ENCODE measurements around the gene DNAH1.
A peak's percentile ranks its signal among the peaks of the same experiment; 100 is the strongest.

Gene DNAH1

DNA sequence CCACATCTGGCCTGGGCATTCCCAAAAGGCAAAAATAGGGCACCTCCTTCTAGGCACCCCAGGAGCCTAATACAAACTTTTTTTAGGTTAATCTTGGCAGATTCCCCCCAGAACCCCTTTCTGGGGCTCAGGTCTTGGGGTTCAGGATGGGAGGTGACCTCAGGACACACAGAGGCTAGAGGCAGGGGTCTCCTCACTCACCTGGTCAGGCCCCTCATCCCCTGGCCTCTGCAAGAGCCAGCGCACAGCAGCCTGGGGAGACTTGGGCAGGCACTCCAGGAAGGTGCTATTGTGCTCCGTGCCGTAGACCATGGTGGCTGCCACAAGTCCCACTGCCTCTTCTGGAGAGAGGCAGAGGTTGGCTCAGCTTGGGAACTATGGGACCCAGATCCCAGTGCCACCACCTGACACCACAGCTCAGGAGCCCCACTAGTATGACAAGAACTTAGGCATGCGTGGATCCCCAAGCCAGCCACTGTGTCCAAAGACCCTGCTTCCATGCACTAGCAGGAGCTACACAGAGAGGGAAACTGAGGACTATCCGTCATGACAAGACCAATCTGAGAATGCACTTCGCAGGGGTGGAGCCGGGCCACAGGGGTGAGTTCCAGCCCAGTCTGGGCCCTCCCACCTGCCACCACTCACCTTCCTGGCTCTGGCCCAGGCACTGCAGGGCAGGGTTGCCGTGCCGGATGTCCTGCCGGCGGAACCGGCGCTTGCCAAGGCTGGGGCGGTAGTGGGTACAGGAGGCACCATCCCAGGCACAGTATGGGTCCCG lies 121.4 kb downstream of the DNAH1 start:
- DNase-seq, result no peak

DNA sequence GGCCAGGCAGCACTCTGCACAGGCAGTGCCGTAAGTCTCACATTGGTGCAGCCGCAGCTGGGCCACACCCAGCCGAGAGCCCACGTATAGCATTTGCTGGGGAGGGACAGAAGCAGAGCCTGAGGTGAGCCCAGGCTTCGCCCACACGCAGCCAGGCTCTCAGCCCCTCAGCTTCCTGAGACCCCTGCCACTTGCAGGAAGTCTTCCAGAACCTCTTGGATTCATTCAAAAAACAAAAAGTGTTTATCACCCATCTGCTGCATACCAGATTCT lies 121.9 kb downstream of the DNAH1 start:
- DNase-seq, result no peak

DNA sequence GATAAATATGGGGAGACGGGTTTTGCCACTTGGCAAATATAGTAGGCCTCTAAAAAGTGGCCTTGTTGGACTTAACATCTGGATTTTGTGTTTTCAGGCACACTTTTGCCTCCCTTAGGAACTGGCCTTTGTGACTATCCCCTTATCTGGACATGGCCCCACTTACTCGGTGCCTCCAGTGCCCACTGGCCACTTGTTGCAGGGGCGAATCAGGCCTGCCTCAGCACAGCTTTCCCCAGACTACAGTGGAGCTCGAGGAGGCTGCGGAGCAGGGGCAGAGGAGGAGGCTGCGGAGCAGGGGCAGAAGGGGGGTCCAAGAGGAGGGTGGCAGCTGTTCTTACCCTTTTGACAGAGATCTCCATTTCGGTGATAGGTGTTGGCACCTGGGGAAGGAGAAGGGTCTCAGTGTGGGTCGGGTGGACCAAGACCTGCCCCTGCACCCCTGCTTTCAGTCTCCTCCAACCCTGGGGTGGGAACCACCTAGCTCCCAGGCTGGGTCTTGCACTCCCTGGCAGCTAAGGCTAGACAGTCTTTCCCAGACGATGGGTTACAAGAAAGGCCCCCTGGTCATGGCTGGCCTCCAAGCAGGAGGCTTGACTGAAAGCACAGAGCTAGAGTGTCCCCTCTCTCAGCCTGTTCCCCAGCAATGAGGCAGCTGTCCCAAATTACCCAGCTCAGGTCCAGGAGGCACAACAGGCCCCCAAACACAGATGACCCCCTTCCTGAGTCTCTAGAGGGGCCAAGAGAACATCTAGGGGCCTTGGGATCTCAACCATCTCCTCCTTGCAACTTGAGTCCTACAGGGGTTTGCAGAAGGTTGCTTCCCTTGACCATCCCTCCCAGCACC lies 122.7 kb downstream of the DNAH1 start:
- DNase-seq, result no peak

DNA sequence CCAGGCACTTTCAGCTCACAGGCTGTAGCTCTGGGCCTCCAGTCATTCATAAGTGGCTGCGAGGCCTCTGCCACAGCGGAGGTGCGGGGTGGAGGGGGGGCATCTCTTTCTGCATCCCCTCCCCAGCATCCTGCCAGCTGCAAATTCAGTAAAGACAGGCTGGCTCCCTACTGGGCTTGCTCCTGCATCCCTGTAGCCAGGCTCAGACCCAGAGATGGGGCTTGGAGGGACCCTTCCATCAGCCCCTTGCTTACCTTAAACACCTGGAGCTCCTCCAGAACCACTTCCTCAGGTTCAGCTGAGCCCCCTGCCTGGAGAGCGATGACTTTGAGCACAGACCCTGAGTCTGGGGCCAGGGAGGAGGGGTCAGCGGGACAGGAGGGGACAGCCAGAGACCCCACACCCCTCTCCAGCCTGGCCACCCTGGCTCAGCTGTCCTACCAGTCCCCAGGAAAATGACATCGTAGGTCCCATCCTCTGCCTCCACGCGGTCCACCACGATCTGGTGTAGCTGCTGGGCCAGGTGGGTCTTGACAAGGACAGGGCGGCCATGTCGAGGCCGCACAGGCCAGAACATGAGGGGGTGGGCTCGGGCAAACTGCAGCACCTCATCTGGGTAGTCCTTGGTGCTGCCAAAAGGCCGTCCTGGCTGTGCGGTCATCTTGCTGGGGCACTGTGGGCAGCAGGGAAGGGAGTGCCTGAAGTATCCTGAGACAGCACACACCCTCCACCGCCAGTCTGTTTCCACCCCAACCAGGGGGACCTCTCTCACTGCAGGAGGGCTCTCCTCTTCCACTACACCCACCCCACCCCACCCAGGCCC lies 123.5 kb downstream of the DNAH1 start:
- DNase-seq, result no peak

DNA sequence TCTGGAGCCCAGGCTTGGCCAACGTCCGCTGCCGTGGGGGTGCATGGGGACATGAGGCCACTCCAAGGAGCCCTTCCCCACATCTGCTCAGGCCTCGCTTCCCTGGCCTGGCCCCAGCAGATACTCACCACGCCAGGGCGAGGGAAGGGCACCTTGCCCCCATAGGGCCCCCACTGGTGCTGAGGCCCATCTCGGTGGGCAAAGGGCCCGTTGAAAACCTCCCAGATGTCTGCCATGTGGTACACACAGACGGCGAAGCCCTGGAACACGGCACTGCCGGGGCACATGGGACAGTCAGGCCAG lies 124.1 kb downstream of the DNAH1 start:
- DNase-seq, result no peak

DNA sequence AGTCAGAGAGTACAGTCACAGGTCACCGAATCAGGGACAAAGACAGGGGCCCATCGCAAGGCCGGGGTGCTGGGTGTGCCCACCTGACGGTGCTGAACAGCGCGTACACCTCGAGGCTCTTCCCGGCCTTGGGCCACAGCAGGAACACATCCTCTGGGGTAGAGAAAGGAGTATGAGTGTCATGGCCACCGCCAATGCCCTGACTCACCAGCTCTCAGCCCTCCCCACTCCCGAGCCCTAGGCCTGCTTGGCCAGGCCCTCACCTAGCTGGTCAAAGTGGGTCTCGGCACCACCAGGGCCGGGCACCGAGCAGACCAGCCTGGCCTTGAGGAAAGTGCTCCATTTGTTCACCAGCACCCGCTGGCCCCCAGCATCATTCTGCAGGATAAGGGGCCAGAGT lies 124.6 kb downstream of the DNAH1 start:
- DNase-seq, result no peak

DNA sequence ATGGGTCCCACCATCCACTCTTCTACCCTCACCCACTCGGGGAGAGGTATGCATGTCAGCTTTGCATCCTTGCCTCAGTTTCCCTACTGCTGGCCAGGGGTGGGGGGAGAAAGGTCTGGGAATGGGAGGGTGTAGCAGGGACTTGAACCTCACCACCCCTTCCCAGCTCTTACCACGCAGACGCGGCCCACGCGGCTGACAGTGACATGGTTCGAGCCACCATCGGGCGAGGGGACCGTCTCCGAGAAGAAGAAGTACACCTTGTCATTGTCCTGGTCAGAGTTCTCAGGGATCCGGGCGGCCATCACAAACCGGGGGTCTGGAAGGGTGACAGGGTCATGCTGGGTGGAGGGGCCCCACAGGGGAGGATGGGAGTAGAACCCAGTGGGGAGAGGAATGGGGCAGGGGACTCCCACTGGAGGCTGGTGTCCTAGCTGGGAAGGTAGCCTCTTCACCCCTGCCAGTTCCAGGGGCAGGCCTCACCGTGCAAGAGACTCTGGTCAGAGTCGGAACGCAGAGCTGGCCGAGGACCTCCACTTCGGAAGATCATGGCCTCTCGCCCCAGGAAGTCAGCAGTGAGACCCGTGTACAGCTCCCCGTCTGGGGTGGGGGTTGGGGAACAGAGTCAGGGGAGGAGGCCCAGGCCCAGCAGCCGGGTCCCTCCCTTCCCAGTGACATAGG lies 125.1 kb downstream of the DNAH1 start:
- no peak for DNase-seq

DNA sequence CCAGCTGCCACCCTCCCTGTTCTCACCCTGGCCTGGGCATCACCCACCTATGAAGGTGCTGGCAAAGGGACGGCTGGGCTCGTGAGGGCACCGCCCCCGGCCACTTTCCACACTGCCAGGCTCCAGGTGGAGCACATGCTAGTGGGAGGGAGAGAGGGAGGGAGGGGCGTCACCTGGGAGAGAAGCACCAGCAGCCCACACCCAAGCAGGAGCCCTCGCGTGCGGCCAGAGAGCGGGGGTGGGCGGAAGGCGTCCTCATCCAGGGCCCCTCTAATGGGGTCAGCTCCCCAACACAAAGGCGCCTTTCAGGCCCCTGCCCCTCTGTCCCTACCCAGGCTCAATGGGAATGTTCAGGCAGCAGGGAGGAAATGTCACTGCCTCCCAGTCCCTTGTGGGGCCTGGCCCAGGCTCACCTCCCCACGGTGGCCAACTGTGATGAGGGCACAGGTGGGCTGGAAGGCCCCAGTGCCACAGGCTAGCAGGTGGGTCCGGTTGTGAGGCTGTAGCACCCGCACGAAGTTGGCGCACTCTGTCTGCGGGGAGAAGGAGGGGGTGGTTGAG lies 125.7 kb downstream of the DNAH1 start:
- DNase-seq, result no peak

DNA sequence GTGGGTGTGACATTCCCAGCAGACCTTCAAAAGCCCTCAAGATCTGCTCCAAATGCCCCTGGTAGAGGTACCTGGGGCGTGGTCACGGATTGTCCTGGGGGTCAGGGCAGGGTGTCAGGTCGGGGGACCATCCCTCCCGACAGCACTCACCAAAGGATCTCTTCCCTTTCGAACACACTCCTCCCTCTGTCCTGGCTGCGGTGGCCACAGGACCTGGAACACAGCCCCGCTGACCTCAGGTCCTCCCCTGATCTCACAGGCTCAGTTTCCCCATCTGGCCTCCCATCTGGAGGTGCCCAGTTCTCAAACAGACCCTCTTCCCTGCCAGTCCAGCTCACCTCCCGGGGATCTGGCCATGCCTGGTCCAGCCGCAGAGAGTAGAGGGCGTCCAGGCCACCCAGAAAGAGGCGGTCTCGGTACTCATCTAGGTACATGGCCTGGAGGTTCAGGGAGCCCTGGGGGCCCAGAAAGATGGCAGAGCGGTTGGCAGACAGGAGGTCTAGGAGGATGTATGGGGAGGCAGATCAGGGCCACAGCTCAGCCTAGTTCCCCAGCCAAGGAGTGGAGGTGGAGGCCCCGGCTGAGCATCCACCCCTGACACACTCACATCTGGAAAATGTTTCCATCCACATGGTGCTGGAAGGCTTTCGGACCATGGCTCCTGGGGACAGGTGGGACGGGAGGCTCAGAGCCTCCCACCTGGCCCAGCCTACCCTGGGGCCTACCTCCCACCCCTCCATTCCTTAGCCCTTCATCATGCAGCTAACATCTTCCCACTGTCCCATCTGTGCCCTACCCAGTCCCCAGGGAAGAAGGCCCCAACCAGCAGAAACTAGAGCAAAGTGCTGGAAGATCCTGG lies 126.5 kb downstream of the DNAH1 start:
- no peak for DNase-seq

DNA sequence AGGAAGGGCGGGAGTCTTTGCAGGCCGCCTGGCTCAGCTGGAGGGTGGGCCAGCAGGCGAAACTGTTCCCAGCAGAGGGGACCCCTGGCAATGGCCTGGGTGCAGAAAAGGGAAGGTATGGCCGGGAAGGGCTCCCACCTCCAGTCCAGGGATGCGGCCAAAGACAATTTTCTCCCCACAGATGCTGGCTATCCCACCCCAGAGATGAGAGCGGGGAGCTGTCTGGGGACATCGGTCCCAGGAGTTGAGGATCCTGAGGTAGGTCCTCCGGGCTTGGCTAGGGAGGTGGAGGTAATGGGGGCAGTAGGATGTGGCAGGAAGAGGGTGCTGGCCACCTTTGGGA lies 127.1 kb downstream of the DNAH1 start:
- no peak for DNase-seq

DNA sequence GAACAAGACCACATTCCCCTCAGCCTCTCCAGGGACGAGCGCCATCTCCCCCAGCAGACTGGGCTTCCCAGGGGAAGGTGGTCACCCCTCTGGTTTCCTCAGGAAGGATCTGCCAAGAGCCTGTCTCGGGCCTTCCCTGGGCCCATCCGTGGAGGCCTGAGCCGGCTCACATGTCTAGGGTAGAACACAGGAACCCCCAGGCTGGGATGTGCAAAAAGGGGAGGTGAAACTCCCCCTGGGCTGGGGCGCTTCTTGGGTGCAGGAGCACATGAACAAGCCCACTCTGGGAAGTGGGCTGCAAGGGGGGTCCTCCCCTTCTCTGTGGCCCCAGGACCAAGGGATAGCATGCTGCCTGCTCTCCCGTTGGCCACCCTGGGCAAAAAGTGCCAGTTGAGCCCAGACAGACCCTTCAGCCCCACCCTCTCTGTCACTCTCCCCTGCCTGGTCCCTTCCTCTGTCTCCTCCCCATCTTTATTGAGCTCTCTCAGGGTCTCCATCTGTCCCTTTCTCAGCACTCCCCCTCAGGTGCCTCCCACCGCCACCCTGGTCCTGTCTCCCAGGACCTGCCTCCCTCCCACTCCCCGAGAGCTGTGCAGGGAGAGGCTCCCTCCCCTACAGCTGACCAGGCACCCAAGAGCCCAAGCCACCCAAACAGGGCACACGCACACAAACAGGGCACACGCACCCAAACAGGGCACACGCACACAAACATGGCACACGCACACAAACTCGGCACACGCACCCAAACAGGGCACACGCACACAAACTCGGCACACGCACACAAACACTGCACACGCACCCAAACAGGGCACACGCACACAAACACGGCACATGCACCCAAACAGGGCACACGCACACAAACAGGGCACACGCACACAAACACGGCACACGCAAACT lies 127.9 kb downstream of the DNAH1 start:
- DNase-seq, result no peak

DNA sequence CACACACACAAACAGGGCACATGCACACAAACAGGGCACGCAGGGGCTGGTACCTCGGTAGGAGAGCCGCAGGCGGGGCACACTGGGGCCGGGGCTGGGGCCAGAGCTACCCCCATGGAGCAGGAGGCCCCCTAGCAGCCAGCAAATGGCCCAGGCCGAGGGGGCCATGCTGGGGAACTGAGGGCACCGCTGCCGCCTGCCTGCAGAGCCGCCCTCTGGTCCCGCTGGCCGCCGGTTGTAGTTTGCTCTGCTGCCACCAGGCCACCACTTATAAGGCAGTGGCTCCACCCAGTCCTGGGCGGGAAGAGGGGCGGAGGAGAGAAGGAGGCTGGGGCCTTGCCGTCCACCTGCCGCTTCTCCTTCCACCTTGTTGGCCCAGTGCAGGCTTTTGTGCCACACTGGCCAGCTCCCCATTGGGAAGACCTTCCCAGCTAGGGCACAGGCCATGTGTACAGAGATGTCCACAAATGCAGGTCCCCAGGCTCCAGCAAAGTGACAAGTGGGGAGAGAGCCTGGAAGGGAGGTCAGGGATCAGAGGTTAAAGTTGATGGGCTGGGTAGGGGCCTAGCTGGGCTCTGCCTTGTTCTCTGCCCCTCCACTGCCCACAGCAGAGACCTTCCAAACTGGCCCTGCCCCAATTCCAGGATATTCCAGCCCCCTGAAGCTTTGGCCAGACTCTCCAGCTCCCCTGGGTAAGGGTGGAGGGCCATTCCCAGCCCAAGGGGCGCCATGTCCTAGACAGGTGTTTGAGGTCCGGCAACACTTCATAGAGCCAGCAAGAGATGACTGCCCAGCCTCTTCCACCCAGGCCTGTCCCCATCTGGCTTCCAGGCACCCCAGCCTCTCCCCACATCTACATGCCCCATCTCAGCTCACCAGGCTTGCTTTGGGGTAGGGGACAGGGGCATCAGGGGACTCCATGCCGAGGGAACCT lies 129.0 kb downstream of the DNAH1 start, which contains the start of gene SEMA3G:
Gene SEMA3G, minus strand, starts transcription at position 244 of the 934 bp plus-strand sequence. Its CDS starts 76 bp downstream, at position 168.
- peak; percentile 68 for DNase-seq

DNA sequence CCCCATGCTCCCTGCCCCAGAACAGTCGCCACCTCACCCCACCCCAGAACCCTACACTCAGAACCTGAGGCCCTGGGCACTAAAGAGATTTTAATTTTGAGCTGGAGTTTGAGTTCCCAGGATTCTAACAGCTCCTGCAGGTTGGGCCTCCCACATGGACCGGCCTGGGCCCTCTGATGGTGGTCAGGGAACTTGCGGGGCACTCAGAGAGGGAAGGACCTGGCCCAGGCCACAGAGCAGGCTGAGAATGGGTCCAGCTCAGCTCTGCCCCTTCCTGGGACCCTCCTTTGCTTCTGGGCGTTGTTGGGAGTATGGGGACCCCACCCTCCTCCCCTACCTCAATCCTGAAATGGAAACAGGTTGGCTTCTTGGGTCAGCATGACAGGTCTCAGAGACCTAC lies 129.9 kb downstream of the DNAH1 start:
- no peak for DNase-seq

DNA sequence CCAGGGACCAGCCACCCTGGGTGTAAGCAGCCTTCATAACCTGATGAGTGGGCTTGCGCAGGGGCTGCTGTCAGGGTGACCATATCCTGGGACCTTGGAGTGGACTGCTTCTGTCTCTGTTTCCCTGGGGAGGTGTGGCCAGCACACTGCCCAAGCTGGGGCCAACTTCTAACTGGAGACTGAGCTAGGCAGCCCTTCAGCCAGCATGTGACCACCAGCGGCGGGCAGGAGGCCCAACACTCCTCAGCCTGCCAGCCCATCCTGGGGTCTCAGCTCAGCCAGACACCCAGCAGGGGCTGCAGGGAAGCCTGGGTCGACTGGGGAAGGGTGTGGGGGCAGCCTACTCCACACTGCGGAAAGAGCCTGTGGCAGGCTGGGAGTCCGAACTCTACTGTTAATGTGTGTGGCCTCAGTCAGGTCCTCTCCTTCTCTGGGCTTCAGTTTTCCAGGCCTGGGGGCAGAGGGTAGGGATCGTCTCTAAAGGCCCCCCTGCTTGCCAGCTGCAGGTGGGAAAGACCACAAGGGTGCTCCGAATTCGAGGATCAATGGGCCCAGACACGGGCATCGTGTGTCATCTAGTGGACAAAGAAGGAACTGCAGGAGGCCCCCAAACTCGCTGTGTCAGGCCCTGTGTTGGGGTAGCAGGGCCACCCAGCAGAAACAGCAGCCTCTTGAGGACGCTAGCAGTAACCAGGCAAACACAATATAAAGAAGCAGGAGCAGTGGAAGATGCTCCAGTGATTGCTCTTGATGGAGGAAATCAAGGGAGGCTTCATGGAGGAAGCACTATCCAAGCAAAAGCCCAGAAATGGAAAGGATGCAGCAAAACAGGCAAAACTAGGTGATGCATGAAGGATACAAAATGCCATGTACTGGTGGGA lies 130.8 kb downstream of the DNAH1 start:
- peak; percentile 55 for DNase-seq

DNA sequence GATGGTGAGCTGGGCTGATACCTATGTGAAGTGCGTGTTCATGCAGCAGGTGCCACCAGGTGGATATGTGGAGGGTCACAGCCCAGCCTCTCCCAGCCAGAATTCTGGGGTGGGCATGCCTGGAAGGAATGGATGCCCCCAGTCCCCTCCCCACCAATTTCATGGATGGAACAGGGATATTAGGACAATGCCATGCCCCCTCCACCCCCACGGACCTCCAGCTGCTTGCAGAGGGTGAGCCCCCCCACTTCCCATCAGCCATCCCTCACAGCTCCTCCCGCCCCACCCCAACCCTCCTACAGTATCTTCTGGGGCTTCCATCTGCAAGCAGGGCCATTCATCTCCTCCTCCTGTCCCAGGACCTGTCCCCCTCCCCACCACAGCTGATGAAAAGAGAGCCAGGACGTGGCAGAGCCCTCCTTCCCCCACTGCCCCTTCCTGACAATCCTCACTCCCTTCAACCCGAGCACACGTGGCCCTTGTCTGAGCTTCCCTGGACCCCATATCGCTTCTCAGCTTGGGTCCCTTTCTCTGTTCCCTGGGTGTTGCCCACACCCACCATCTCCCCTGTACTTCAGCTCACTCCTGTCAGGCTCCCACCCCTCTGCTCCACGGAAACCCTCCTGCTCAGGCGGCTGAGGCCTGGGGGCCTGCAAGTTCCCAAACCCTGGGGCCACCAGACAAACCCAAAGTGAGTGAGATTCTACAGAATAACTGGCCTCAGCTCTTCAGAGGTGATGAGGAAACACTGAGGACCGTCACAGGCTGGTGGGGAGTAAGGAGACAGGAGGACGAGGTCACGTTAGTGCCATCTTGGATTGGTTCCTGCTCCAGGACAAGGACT lies 131.6 kb downstream of the DNAH1 start:
- DNase-seq, result no peak
